K562 (cell line): ENCODE data around the gene SRPK3. TPM values are rescaled to one million over a fixed set of nuclear protein-coding genes. Genes with fewer than 3 reads are reported as not detected.
A peak's percentile ranks its signal among the peaks of the same experiment; 100 is the strongest.
"Not testable (repeated sequence)": the region's sequence is repeated elsewhere in the genome, so short reads cannot be mapped to it uniquely, and the experiment has no call there.

Source experiments
- ATAC-seq: fragments of 200-7000 bp; cut with Tn5 transposase; 3 replicates; pipeline ENCODE4 v1.9.1; 2020; ENCODE audit warnings: moderate library complexity
- BruUV-seq: library from RNA; stranded (reverse); fragments of 400-500 nt; replicated peaks from 2 replicates; lab custom pipeline; 2021; lab: Mats Ljungman, UMichigan
- CTCF ChIA-PET: fragments of 300-600 bp; formaldehyde crosslinking; extraction: SDS; loops from one replicate; lab custom pipeline; 2021; ENCODE audit warnings: low intra/inter-chr PET ratio; lab: Yijun Ruan, JAX
- POLR2A ChIA-PET: fragments of 300-600, 350-650 bp; sonication (Branson Sonifier 250); formaldehyde crosslinking; extraction: SDS; loops from one replicate; lab custom pipeline; 2021; ENCODE audit warnings: antibody characterized with exemption, inconsistent platforms; lab: Yijun Ruan, JAX
- DNase-seq, 4 experiments: peaks; one replicate each; pipeline versions ENCODE4 v3.0.0 to v3.0.0-alpha.2; 2011 to 2018; ENCODE audit warnings: low spot score in 3 of 4, mixed read lengths in 3 of 4; ENCODE audit errors: extremely low read depth in 1 of 4
- FAIRE-seq: peaks from 2 replicates; lab custom pipeline; 2011; peaks lifted over from hg19 to GRCh38; lab: Jason Lieb, UNC
- H2AFZ ChIP-seq: 2 replicates; pipeline ENCODE4 v1.6.0; 2011; ENCODE audit warnings: low read depth, low read length, control low read depth, inconsistent platforms
- H3K27ac ChIP-seq: fragments of 200-600 bp; 3 replicates; pipeline ENCODE4 v1.8.0; 2011; ENCODE audit warnings: low read depth, mild to moderate bottlenecking, control low read depth, inconsistent platforms, low read length, moderate library complexity, mixed read lengths; ENCODE audit errors: extremely low read depth
- H3K27me3 ChIP-seq, 2 experiments: fragments of 300-600 bp in 1 of 2; 2 replicates in 1 of 2; 3 replicates in 1 of 2; pipeline versions ENCODE4 v1.6.0 to v1.8.0; 2011; ENCODE audit warnings: inconsistent platforms in 2 of 2, low read length in 2 of 2, mild to moderate bottlenecking in 1 of 2, mixed read lengths in 1 of 2, moderate library complexity in 1 of 2; ENCODE audit not compliant: control insufficient read depth in 2 of 2, insufficient read depth in 2 of 2
- H3K36me3 ChIP-seq: fragments of 300-600 bp; 3 replicates; pipeline ENCODE4 v1.8.0; 2011; ENCODE audit warnings: mild to moderate bottlenecking, low read length, inconsistent platforms; ENCODE audit not compliant: control insufficient read depth, insufficient read depth
- H3K4me1 ChIP-seq, 2 experiments: fragments of 200-600 bp in 1 of 2; replicated peaks in 1 of 2; 2 replicates in 1 of 2; 3 replicates in 1 of 2; pipeline versions ENCODE4 v1.5.1 to v1.8.0; 2011; ENCODE audit warnings: inconsistent platforms in 2 of 2, low read length in 2 of 2, mild to moderate bottlenecking in 1 of 2, mixed read lengths in 1 of 2, moderate library complexity in 1 of 2; ENCODE audit not compliant: control insufficient read depth in 2 of 2, insufficient read depth in 2 of 2
- H3K4me2 ChIP-seq: 2 replicates; pipeline ENCODE4 v1.6.1; 2011; ENCODE audit warnings: low read length, control low read depth, inconsistent platforms, mixed read lengths; ENCODE audit not compliant: insufficient read depth
- H3K4me3 ChIP-seq: fragments of 200-600 bp; sonication (generic), shearing (Covaris generic); 2 replicates; pipeline ENCODE4 v1.5.1; 2016; ENCODE audit warnings: control low read depth, inconsistent platforms
- H3K79me2 ChIP-seq: fragments of 200-600 bp; 3 replicates; pipeline ENCODE4 v1.8.0; 2011; ENCODE audit warnings: low read length, inconsistent platforms; ENCODE audit not compliant: control insufficient read depth, insufficient read depth
- H3K9ac ChIP-seq, 2 experiments: 2 replicates each; pipeline versions ENCODE4 v1.6.0 to v1.6.1; 2011; ENCODE audit warnings: low read depth in 2 of 2, low read length in 2 of 2, control low read depth in 1 of 2, inconsistent platforms in 1 of 2, mild to moderate bottlenecking in 1 of 2, mixed read lengths in 1 of 2; ENCODE audit not compliant: insufficient read depth in 1 of 2
- H3K9me1 ChIP-seq: one replicate; pipeline ENCODE4 v1.6.0; 2011; ENCODE audit warnings: inconsistent platforms, mild to moderate bottlenecking, low read length, moderate library complexity; ENCODE audit not compliant: control insufficient read depth, insufficient read depth
- H3K9me3 ChIP-seq: replicated peaks from 2 replicates; pipeline ENCODE4 v1.5.1; 2011; ENCODE audit warnings: low read depth, low read length, inconsistent platforms; ENCODE audit not compliant: control insufficient read depth, insufficient read depth
- H4K20me1 ChIP-seq: replicated peaks from 2 replicates; pipeline ENCODE4 v1.6.1; 2011; ENCODE audit warnings: low read length, inconsistent platforms, mixed read lengths; ENCODE audit not compliant: control insufficient read depth, insufficient read depth
- EGR1 ChIP-seq: fragments of 450-650 bp; conservative IDR thresholded peaks from 2 replicates; pipeline ENCODE4 v1.6.1; 2017; ENCODE audit warnings: mild to moderate bottlenecking
- ETV6 ChIP-seq, 3 experiments: fragments of 150-350 bp in 1 of 3; sonication (generic) in 1 of 3; formaldehyde crosslinking in 1 of 3; IDR thresholded peaks; 2 replicates each; pipeline versions ENCODE4 v1.6.1 to v1.8.0; 2014 to 2022; ENCODE audit warnings: borderline replicate concordance in 2 of 3, low read depth in 2 of 3, antibody characterized with exemption in 1 of 3, low read length in 1 of 3, mild to moderate bottlenecking in 1 of 3, missing genetic modification reagents in 1 of 3
- L3MBTL2 ChIP-seq: fragments of 450-650 bp; IDR thresholded peaks from 2 replicates; pipeline ENCODE4 v1.6.1; 2016; ENCODE audit warnings: mild to moderate bottlenecking, moderate library complexity
- MAFG ChIP-seq: fragments of 450-650 bp; conservative IDR thresholded peaks from 2 replicates; pipeline ENCODE4 v1.6.1; 2016; ENCODE audit warnings: missing genetic modification characterization, missing compliant biosample characterization
- MAX ChIP-seq: sonication (generic); formaldehyde crosslinking; IDR thresholded peaks from 2 replicates; pipeline ENCODE4 v1.9.0; 2022; ENCODE audit warnings: mild to moderate bottlenecking, missing genetic modification reagents
- POLR3G ChIP-seq: IDR thresholded peaks from 2 replicates; pipeline ENCODE4 v1.6.1; 2011; ENCODE audit not compliant: insufficient read length, insufficient replicate concordance; ENCODE audit errors: extremely low read depth
- REST ChIP-seq, 2 experiments: fragments of 450-650 bp; formaldehyde crosslinking in 1 of 2; IDR thresholded peaks; 2 replicates each; pipeline versions ENCODE4 v1.4.0 to v1.6.1; 2014 to 2020; ENCODE audit warnings: mild to moderate bottlenecking in 2 of 2, borderline replicate concordance in 1 of 2, low read depth in 1 of 2
- SMC3 ChIP-seq: conservative IDR thresholded peaks from 2 replicates; pipeline ENCODE4 v1.6.1; 2011; ENCODE audit warnings: low read depth, low read length, improper control_type of control experiment; ENCODE audit not compliant: insufficient read depth
- TOE1 ChIP-seq, 2 experiments: fragments of 450-650 bp in 1 of 2; sonication (generic) in 1 of 2; formaldehyde crosslinking in 1 of 2; IDR thresholded peaks; 2 replicates each; pipeline versions ENCODE4 v1.7.1 to v1.8.0; 2016 to 2022; ENCODE audit warnings: borderline replicate concordance in 2 of 2, mild to moderate bottlenecking in 2 of 2, antibody characterized with exemption in 1 of 2, inconsistent platforms in 1 of 2, low read depth in 1 of 2, missing genetic modification reagents in 1 of 2, moderate library complexity in 1 of 2
- ZZZ3 ChIP-seq: fragments of 450-650 bp; IDR thresholded peaks from 2 replicates; pipeline ENCODE4 v1.6.1; 2016; ENCODE audit warnings: antibody characterized with exemption, mild to moderate bottlenecking, moderate library complexity
- WGBS: fragments of 100-300 bp; shearing (Covaris generic); methylation state at CpG from one replicate; pipeline ENCODE4 v1.1.6; 2016; ENCODE audit warnings: low coverage, mixed read lengths; ENCODE audit not compliant: insufficient coverage; ENCODE audit errors: missing lambda C conversion rate; 5-methylcytosine and 5-hydroxymethylcytosine counted together
- in situ Hi-C: fragments of 300-500 bp; cut with MboI; formaldehyde crosslinking; loops from 4 replicates; pipeline ENCODE4 v1.15.0; 2018; ENCODE audit warnings: inconsistent platforms, mixed read lengths
- intact Hi-C: fragments of 100-400 bp; cut with micrococcal nuclease; formaldehyde crosslinking; loops from 2 replicates; pipeline ENCODE4 v1.14.2; 2022
- polyA plus RNA-seq, 8 experiments: library from polyadenylated mRNA; depleted of rRNA in 4 of 8; stranded (reverse) in 5 of 8; unstranded in 3 of 8; fragments of >200 nt; fragmentation: Nextera tagmentation in 2 of 8; fragmentation: Illumina TruSeq in 1 of 8; extraction: Ambion mirVana in 2 of 8; extraction: Trizol in 1 of 8; gene quantifications; 2 replicates each; pipeline versions ENCODE4 v1.2.1 to v1.2.3, GENCODE V29; 2011 to 2014; ENCODE audit warnings: inconsistent platforms in 1 of 8, missing spikeins in 1 of 8
- total RNA-seq, 7 experiments: library from RNA; depleted of rRNA in 6 of 7; stranded (reverse); fragments of >200 nt in 6 of 7; fragmentation: Illumina TruSeq in 2 of 7; extraction: Trizol in 2 of 7; gene quantifications; 2 replicates each; pipeline versions ENCODE4 v1.2.1 to v1.2.3, GENCODE V29; 2011 to 2021; ENCODE audit warnings: low replicate concordance in 1 of 7

SRPK3 gene
- total and polyA plus RNA-seq, 9 of the 15 experiments (the other 6 are each of a cell fraction or from before 2014, with no cell fraction given), result 0.01 to 0.09 (median 0.04) TPM; not detected in 2

- TF ChIP-seq REST (IDR thresholded peaks at IDR 0.05; ENCODE audit: borderline replicate concordance), result peak; percentile 17; the same call in 1 of the 2 replicates
- TF ChIP-seq REST (CRISPR knock-in tag; IDR thresholded peaks at IDR 0.05; ENCODE audit: low read depth), result no peak
- no peak for TF ChIP-seq POLR3G
- no peak for TF ChIP-seq TOE1 (IDR thresholded peaks at IDR 0.05; ENCODE audit: borderline replicate concordance)
- TF ChIP-seq TOE1 (CRISPR knock-in tag; IDR thresholded peaks at IDR 0.05; ENCODE audit: borderline replicate concordance, low read depth), result no peak
- TF ChIP-seq EGR1, result no peak
- TF ChIP-seq ETV6 (IDR thresholded peaks at IDR 0.05; ENCODE audit: borderline replicate concordance in 1 of 2, low read depth in 2 of 2, low read length in 1 of 2), result no peak
- TF ChIP-seq ETV6 (CRISPR knock-in tag; IDR thresholded peaks at IDR 0.05; ENCODE audit: borderline replicate concordance), result no peak
- TF ChIP-seq L3MBTL2, result peak; percentile 50
- TF ChIP-seq MAFG (tag), result no peak
- peak; percentile 46 for TF ChIP-seq MAX
- TF ChIP-seq SMC3, result 0 out of 2 replicates have a peak, but pooled peaks have one; percentile 19
- no peak for TF ChIP-seq ZZZ3
Observed at GRCh38 chrX:153816831-153817690, 36.2 kb downstream of the SRPK3 start (continued).

- DNase-seq, CTCF ChIA-PET: not testable (repeated sequence)
Observed at GRCh38 chrX:153818064-153818463, 37.2 kb downstream of the SRPK3 start.

More at GRCh38 chrX:153818064-153818463, 37.2 kb downstream of the SRPK3 start:
- H3K27ac ChIP-seq, H3K9ac ChIP-seq, H3K79me2 ChIP-seq, intact Hi-C loops, H2AFZ ChIP-seq, BruUV-seq, H3K4me3 ChIP-seq, FAIRE-seq, H3K27me3 ChIP-seq, H3K36me3 ChIP-seq, ATAC-seq, H3K9me1 ChIP-seq, H4K20me1 ChIP-seq, H3K9me3 ChIP-seq, H3K4me2 ChIP-seq: not testable (repeated sequence)
- in situ Hi-C loops, result loop anchor here (5.0 kb wide), 1 partner anchor 321 kb away; no protein-coding TSS in a partner anchor
- POLR2A ChIA-PET, result interaction anchor here (0.6 kb wide), 1 partner anchor 14 kb away, joined by 3 read pairs; no protein-coding TSS in a partner anchor
- WGBS, result 77% methylated on average over 9 of the region's 9 CpGs
- H3K4me1 ChIP-seq, result peaks cover 5 to 18% of the 10 kb centered on the region in 2 experiments; a peak in 4 of 5 replicates
